GM21619 (cell line): ENCODE results near the gene NAGPA.
"Not testable (repeated sequence)": the region's sequence is repeated elsewhere in the genome, so short reads cannot be mapped to it uniquely, and the experiment has no call there.

Experiments used
- ATAC-seq: cut with Tn5 transposase; IDR thresholded peaks from one replicate; pipeline ENCODE4 v1.9.1; 2021; ENCODE audit not compliant: unreplicated experiment

Gene NAGPA

GRCh38 chr16:5062790-5063765 lies 29.3 kb upstream of the NAGPA start:
- no peak for ATAC-seq

- no peak for ATAC-seq
Observed at GRCh38 chr16:5062051-5062450, 28.3 kb upstream of the NAGPA start.

DNA sequence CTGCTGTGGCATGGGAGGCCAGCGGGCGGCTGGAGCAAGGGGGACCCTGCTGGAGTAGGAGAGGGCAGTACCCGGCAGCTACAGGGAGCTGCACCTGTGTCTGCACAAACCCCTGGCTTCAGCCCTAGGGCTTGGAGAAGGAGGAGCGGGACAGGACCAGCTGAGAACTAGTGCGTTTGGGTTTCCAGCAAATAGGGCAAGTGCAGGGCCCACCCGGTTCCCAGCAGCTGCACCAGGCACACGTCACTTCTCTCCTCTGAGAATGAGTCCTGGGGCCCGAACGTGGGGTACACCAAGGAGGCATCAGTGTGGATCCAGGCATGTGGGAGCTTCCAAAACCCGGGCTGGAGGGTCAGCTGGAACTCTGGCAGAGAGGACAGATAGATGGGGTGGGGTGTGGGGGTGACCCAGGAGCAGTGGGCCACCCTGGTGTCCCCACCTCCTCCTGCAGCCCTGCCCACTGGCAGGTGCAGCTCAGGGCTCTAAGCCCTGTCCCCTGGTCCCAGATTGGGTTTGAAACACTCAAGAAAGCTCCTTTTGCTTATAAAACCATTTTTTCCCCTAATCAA lies 26.4 kb upstream of the NAGPA start:
- ATAC-seq, result no peak

DNA sequence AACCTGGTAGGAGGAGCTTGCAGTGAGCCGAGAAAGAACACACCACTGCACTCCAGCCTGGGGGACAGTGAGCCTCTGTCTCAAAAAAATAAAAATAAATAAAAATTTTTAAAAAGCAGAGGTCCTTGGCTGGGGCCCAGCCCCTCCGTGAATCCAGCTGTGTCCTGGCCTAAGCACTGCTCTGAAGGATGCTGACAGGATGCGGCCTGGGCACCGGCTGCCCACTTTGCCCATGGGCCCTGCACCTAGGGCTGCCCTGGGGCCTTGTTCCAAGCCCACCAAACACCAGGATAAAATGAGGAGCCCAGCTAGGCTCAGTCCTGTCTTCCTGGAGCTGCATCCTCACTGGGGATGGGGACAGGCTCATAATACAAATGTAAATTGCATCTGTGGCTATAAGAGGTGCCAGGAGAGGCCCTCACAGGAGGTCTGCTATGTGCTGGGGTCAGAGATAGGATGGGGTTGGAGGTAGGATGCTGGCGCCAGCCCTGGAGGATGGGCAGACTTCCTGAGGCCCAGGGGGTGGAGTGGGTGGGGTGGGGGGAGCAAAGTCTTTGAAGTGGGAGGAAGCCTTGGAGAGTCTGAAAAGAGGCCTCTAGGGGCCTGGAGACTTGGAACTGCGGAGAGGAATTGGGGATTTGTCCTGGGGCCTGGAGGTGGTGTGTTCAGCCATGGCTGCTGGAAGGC lies 25.8 kb upstream of the NAGPA start:
- no peak for ATAC-seq

- no peak for ATAC-seq
Observed at GRCh38 chr16:5058476-5058875, 24.7 kb upstream of the NAGPA start.

- no peak for ATAC-seq
Observed at GRCh38 chr16:5056352-5056751, 22.6 kb upstream of the NAGPA start.

- ATAC-seq, result no peak
Observed at GRCh38 chr16:5054876-5055865, 21.4 kb upstream of the NAGPA start.

DNA sequence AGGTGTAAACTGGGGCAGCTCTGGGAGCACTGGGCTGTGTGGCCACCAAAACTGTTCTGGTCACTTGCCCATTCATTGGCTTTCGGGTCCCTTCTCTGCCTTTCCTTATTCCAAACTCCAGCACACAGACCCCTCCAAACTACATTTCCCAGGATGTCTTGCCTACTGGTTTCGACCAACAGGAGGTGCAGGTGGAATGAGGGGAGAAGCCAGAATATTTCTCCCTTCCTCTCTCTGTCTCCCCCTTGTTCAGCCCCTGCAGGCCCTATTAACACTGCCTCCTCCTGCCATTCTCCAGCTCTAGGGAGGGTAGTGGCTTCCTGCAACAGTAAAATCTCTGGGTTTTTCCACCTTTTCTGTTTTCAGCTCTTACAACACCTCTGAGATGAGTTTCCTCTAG lies 13.2 kb upstream of the NAGPA start:
- ATAC-seq, result no peak

GRCh38 chr16:5045499-5046115 lies 11.9 kb upstream of the NAGPA start:
- ATAC-seq, result no peak

- ATAC-seq, result not testable (repeated sequence)
Observed at GRCh38 chr16:5044581-5044980, 10.8 kb upstream of the NAGPA start.

GRCh38 chr16:5044011-5044540 lies 10.3 kb upstream of the NAGPA start:
- no peak for ATAC-seq

DNA sequence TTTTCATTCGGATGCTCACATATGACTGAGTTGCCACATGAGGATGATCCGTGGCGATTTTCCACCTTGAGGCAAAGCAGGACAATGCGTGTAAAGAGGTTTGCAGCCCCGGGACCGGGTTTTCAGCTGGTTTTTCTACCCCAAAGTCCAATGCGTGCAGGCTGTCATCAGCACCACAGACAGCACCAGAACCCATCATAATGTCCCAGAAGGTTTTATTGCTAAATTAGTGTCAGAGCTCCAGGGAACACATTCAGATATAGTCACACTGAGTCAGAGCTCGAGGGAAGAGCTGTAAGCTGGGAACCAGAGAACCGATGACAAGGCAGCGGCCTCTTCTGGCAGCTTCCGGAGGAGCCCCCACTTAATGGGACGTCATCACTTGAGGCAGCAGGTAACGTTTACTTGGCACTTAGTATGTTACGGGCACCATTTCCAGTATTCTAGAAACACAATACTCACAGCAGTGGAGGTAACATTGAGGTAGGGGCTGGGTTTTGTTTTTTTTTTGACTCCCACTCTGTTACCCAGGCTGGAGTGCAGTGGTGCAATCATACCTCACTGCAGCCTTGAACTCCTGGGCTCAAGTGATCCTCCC lies 8.9 kb upstream of the NAGPA start:
- ATAC-seq, result no peak

DNA sequence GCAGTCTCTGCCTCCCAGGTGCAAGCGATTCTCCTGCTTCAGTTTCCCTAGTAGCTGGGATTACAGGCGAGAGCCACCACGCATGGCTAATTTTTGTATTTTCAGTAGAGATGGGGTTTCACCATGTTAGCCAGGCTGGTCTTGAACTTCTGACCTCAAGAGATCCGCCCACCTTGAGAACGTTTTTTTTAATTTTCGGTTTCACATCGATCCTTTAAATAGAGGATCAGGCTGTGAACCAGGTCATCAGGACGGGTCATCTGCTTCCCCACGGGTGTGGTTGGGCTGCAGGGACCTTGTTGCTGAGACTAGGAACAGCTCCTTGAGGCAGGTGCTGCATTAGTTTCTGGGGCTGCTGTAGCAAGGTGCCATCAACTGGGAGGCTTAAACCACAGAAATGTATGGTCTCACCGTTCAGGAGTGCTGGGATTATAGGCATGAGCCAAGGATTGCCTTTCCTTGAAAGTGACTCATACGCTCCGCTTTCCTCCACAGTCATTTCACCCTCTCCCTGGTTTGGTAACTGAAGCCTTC lies 7.9 kb upstream of the NAGPA start:
- ATAC-seq, result peak; percentile 80

GRCh38 chr16:5040451-5040850 lies 6.7 kb upstream of the NAGPA start:
- no peak for ATAC-seq

GRCh38 chr16:5036228-5037156 lies 2.8 kb upstream of the NAGPA start:
- no peak for ATAC-seq

DNA sequence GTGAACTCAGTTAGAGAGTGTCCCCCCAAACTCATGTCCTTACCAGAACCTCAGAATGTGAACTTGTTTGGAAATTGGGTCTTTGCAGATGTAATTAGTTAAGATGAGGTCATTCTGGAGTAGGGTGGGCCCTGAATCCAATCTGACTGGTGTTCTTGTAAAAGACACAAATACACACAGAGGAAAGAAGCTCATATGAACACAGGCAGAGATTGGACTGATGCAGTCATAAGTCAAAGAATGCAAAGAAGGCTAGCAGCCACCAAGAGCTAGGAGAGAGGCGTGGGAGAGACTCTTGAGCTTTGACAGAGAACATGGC lies 2.1 kb upstream of the NAGPA start:
- no peak for ATAC-seq

DNA sequence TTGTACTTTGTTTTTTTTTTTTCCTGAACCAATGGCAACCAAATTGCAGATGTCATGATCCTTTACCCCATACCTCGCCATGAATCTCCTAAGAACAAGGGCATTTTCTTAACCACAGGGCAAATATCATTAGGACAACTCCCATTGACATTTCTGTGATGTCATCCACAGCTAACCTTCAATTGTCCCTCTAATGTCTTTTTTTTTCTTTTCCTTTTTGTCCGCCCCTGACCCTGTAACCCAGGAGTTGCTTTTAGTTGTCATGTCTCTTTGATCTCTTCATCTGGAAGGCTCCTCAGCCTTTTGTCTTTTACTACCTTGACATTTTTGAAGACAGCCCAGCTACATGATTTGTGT lies 410 bp upstream of the NAGPA start:
- no peak for ATAC-seq

- no peak for ATAC-seq
Observed at GRCh38 chr16:5032748-5033167, 977 bp downstream of the NAGPA start.
